Stimulated activated CD8-positive, alpha-beta memory T cell treated with anti-CD3 and anti-CD28 coated beads, Interleukin-12 subunit alpha, Interleukin-12 subunit beta, amount 100 ng/mL, for 4 hours (primary cell): ENCODE data around the gene NUDT8.
"Not testable (repeated sequence)": the region's sequence is repeated elsewhere in the genome, so short reads cannot be mapped to it uniquely, and the experiment has no call there.

Source experiments
- DNase-seq: peaks from one replicate; pipeline ENCODE4 v3.0.0-alpha.2; 2020; ENCODE audit warnings: low read depth

NUDT8 gene

GRCh38 chr11:67629386-67630227 is at the start of gene NUDT8:
Gene NUDT8, minus strand, starts transcription at chr11:67629937. Its CDS starts 26 bp downstream, at chr11:67629911.
- DNase-seq = peak; percentile 75

- no peak for DNase-seq
Observed at GRCh38 chr11:67675058-67675747, 45.5 kb upstream of the NUDT8 start.

- no peak for DNase-seq
Observed at GRCh38 chr11:67674442-67674871, 44.7 kb upstream of the NUDT8 start, which contains the start of gene ALDH3B2. Gene ALDH3B2, minus strand, starts transcription at chr11:67674623. Its CDS starts 7,688 bp downstream, at chr11:67666935.

- no peak for DNase-seq
Observed at GRCh38 chr11:67673902-67674301, 44.2 kb upstream of the NUDT8 start.

DNA sequence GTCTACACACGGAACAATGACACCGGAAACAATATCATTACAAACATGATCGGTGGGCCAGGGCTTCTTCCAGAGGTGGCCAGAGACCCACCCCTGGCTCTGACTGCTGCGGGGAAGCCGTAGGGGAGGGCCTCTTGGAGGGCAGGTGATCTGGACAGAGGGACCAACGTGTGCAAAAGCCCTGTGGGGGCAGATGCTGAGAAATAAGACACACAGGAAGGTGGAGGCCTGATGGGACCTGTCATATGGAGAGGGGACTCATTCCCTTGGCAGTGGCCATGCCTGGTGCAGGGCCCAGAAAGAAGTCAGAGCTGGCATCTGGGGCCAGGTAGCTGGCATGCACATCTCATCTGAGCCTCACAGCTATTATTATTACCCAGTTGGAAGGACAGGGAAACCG is 43.6 kb upstream of the NUDT8 start:
- no peak for DNase-seq

- no peak for DNase-seq
Observed at GRCh38 chr11:67671211-67671520, 41.4 kb upstream of the NUDT8 start.

DNA sequence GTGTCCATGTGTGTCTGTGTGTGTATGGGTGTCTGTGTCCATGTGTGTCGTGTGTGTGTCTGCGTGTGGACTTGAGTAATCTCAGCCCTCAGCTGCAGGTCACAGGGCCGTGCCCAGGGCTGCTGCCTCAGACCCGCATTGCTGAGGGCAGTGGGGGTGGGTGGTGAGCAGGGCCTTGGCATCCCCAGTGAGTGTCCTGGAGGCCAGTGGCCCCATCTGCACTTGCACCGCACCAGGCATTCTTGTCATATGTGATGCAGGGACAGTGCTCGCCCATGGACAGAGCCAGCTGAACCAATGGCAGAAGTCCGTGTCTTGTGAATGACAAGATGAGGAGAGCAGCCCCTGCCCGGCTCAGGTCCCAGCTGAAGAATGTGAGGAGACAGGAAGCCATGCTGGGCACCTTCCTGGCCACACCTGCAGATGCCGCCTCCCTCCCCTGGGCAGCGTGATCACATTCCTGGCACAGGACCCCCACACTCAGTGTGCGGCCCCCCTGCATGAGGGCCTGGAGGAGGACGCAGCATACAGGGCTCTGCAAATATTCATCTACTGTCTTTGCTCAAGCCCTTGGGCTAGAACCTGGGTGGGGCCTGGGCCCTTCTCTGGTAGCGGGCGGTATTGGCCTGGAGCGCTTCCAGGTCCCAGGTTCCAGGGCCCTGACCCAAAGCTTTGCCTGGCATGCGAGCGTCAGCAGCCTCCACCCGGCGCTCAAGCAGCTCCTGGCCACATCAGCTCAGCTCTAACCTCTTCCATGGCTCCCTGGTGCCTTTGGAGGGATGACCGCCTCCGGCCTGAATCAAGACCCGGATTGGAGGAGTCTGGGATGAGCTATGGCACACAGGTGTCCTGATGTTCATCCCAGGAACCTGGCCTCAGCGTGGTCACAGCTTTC is 40.8 kb upstream of the NUDT8 start:
- no peak for DNase-seq

GRCh38 chr11:67668192-67668551 is 38.4 kb upstream of the NUDT8 start:
- no peak for DNase-seq

GRCh38 chr11:67667490-67668191 is 37.9 kb upstream of the NUDT8 start:
- DNase-seq = no peak

- no peak for DNase-seq
Observed at GRCh38 chr11:67666676-67667489, 37.1 kb upstream of the NUDT8 start.

DNA sequence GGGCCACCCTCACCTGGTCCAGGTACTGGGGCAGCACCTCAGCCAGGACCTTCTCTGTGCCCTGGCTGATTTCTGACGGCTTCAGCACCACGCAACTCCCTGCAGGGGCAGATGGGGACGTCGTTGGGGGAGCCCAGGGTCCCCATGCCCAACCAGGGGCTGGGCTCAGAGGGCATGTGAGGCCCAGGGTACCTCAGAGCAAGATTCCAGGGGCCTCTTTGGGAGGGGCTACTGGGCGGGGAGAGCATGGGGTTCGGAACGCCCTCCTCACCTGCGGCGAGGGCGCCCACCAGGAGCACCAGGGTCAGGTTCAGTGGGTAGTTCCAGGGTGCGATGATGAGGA is 36.5 kb upstream of the NUDT8 start:
- no peak for DNase-seq

- DNase-seq = no peak
Observed at GRCh38 chr11:67665541-67666302, 36.0 kb upstream of the NUDT8 start.

DNA sequence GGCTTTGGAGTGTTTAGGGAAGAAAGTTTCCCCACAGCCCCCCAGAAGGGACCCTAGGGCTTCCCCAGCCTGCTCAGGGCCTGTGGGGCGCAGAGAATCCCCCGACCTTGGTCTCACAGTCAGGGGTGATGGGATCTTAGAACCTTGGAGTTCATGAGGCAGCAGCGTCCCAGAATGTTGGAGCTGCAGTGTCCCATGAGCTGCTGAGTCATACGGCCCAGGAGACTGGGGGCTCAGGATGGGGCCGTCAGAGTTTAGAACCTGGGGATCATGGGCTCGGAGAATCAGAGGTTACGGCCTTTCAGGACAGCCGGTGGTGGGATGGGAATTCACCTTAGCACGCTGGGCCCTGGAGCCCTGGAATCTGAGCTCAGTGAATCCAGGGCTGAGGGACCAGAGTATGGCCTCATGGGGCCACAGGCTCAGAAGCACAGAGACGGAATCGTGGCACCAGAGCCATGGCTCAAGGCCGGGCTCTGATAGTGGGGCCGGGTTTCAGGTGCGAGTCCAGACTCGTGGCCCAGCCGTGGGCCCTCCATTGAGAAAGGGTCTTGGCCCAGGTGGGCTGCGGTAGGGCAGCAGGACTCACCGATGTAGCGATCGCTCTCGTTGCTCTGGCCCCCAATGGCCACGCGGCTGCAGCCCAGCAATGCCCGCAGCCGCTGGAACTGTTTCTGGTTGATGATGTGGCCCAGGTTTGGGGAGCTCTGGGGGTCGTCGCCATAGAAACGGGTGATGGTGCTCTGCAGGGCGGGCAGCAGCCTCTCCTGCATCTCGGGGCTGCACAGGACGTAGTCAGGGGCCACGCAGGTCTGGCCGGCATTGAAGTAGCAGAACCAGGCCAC is 35.2 kb upstream of the NUDT8 start:
- no peak for DNase-seq

DNA sequence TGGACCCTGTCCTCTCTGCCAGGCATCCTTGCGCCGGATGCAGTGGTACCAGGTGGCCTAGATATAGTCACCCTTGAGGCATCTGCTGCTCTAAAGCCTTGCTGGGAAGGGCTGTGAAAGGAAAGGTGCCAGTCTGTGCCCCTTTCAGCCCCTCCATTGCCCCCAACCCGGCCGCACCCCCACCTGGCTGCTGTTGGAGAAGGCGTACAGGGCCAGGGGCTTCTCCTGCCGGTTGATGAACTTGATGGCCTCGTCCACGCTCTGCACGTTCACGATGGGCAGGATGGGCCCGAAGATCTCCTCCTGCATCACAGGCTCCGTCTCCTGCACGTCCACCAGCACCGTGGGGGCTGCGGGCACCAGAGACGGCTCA is 34.5 kb upstream of the NUDT8 start:
- no peak for DNase-seq

- DNase-seq = no peak
Observed at GRCh38 chr11:67663532-67664212, 33.9 kb upstream of the NUDT8 start.

- no peak for DNase-seq
Observed at GRCh38 chr11:67662835-67663531, 33.2 kb upstream of the NUDT8 start.

DNA sequence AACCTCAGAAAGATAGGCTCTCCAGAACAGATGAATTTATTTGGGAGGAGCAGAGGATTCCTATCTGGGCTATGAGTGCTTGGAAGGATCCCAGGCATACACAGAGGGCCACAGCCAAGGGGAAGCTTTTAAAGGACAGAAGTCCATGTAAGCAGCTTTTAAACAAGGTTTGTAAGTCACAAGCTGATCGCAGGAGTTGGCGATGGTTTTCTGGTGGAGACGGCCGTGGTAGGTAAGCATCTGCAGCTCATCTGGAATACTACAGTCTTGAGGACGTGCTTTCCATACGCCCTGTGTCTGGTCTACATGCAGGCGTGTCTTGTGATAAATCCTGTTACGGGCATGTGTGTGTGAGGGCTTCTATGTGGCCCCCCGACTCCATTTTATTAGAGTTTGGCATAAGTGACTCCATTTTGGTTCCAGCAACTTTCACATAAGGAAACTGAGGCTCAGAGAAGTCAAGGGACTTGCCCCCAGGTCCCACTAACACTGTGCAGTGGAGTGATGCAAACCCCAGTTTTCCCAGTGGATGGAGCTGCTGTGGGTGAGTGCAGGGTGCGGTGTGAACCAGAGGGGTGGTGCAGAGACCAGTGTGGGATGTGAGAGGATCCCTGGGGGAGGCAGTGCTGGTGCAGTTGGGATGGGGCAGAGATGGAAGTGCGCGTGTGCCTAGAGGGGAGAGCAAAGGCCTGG is 32.6 kb upstream of the NUDT8 start:
- DNase-seq = no peak

GRCh38 chr11:67660752-67661151 is 31.0 kb upstream of the NUDT8 start:
- DNase-seq = not testable (repeated sequence)
